Mesenchymal stem cell (in vitro differentiated cells and primary cell): ENCODE results near the gene ITPKA.
A peak's percentile ranks its signal among the peaks of the same experiment; 100 is the strongest.

ENCODE experiments used
- DNase-seq: peaks from one replicate; pipeline ENCODE4 v3.0.0-alpha.2; 2013
- H2AFZ ChIP-seq: one replicate; pipeline ENCODE4 v1.6.1; 2013; ENCODE audit warnings: low read depth, mild to moderate bottlenecking, control low read depth, inconsistent platforms, low read length, moderate library complexity
- H2AK5ac ChIP-seq: 2 replicates; pipeline ENCODE4 v1.6.1; 2013; ENCODE audit warnings: low read length, moderate library complexity, mild to moderate bottlenecking, inconsistent platforms; ENCODE audit not compliant: severe bottlenecking
- H2BK120ac ChIP-seq: one replicate; pipeline ENCODE4 v1.6.1; 2013; ENCODE audit warnings: low read depth, mild to moderate bottlenecking, inconsistent platforms, low read length, moderate library complexity
- H2BK12ac ChIP-seq, 2 experiments: one replicate each; pipeline ENCODE4 v1.6.1; 2013; ENCODE audit warnings: inconsistent platforms in 2 of 2, low read length in 2 of 2, mild to moderate bottlenecking in 2 of 2, moderate library complexity in 2 of 2, control low read depth in 1 of 2
- H2BK15ac ChIP-seq: one replicate; pipeline ENCODE4 v1.6.1; 2013; ENCODE audit warnings: mild to moderate bottlenecking, low read depth, inconsistent platforms; ENCODE audit not compliant: poor library complexity, severe bottlenecking
- H2BK5ac ChIP-seq: 2 replicates; pipeline ENCODE4 v1.6.1; 2013; ENCODE audit warnings: low read depth, mild to moderate bottlenecking, low read length, control low read depth, inconsistent platforms; ENCODE audit not compliant: poor library complexity, severe bottlenecking
- H3K14ac ChIP-seq, 2 experiments: one replicate each; pipeline ENCODE4 v1.6.1; 2013; ENCODE audit warnings: inconsistent platforms in 2 of 2, low read length in 2 of 2, control low read depth in 1 of 2, mild to moderate bottlenecking in 1 of 2, moderate library complexity in 1 of 2
- H3K18ac ChIP-seq, 2 experiments: one replicate each; pipeline ENCODE4 v1.6.1; 2013; ENCODE audit warnings: inconsistent platforms in 2 of 2, low read length in 2 of 2, control low read depth in 1 of 2, low read depth in 1 of 2, mild to moderate bottlenecking in 1 of 2
- H3K23ac ChIP-seq, 2 experiments: one replicate each; pipeline ENCODE4 v1.6.1; 2013; ENCODE audit warnings: inconsistent platforms in 2 of 2, low read length in 2 of 2, mild to moderate bottlenecking in 2 of 2, moderate library complexity in 2 of 2, control low read depth in 1 of 2
- H3K27ac ChIP-seq: 2 replicates; pipeline ENCODE4 v1.5.1; 2013; ENCODE audit warnings: mild to moderate bottlenecking, moderate library complexity, low read length, control low read depth, inconsistent platforms; ENCODE audit not compliant: poor library complexity, severe bottlenecking
- H3K27me3 ChIP-seq, 2 experiments: 2 replicates each; pipeline versions ENCODE4 v1.6.1 to v1.7.0; 2013; ENCODE audit warnings: low read length in 2 of 2, mild to moderate bottlenecking in 2 of 2, moderate library complexity in 2 of 2, control low read depth in 1 of 2, inconsistent platforms in 1 of 2; ENCODE audit not compliant: control insufficient read depth in 1 of 2, insufficient read depth in 1 of 2
- H3K36me3 ChIP-seq, 2 experiments: 2 replicates each; pipeline versions ENCODE4 v1.6.1 to v1.7.0; 2013; ENCODE audit warnings: low read length in 2 of 2, control low read depth in 1 of 2, inconsistent platforms in 1 of 2, low read depth in 1 of 2, mild to moderate bottlenecking in 1 of 2; ENCODE audit not compliant: insufficient read depth in 2 of 2, control insufficient read depth in 1 of 2
- H3K4ac ChIP-seq, 2 experiments: one replicate each; pipeline ENCODE4 v1.6.1; 2013; ENCODE audit warnings: inconsistent platforms in 2 of 2, low read length in 2 of 2, mild to moderate bottlenecking in 2 of 2, moderate library complexity in 2 of 2, control low read depth in 1 of 2, low read depth in 1 of 2
- H3K4me1 ChIP-seq: 2 replicates; pipeline ENCODE4 v1.6.1; 2013; ENCODE audit warnings: low read depth, low read length, control low read depth; ENCODE audit not compliant: control insufficient read depth, insufficient read depth
- H3K4me2 ChIP-seq: 2 replicates; pipeline ENCODE4 v1.6.1; 2013; ENCODE audit warnings: low read length, mild to moderate bottlenecking, inconsistent platforms; ENCODE audit not compliant: poor library complexity, severe bottlenecking
- H3K4me3 ChIP-seq, 2 experiments: 2 replicates each; pipeline versions ENCODE4 v1.5.1 to v1.7.0; 2013; ENCODE audit warnings: low read length in 2 of 2, mild to moderate bottlenecking in 2 of 2, control low read depth in 1 of 2, low read depth in 1 of 2; ENCODE audit not compliant: insufficient read depth in 1 of 2
- H3K79me1 ChIP-seq: replicated peaks from 2 replicates; pipeline ENCODE4 v1.6.1; 2013; ENCODE audit warnings: mild to moderate bottlenecking, control low read depth, low read length, inconsistent platforms; ENCODE audit not compliant: poor library complexity, severe bottlenecking
- H3K9ac ChIP-seq: 2 replicates; pipeline ENCODE4 v1.7.0; 2013; ENCODE audit warnings: mild to moderate bottlenecking, low read length, moderate library complexity
- H3K9me3 ChIP-seq: 2 replicates; pipeline ENCODE4 v1.7.0; 2013; ENCODE audit warnings: mild to moderate bottlenecking, low read length; ENCODE audit not compliant: control insufficient read depth
- H4K8ac ChIP-seq: one replicate; pipeline ENCODE4 v1.6.1; 2013; ENCODE audit warnings: inconsistent platforms, mild to moderate bottlenecking, low read length, moderate library complexity
- H4K91ac ChIP-seq: one replicate; pipeline ENCODE4 v1.6.1; 2013; ENCODE audit warnings: mild to moderate bottlenecking, low read length, inconsistent platforms
- whole genome bisulfite sequencing: methylation state at CpG from one replicate; pipeline ENCODE4 v1.1.7; 2013; ENCODE audit warnings: mixed read lengths; 5-methylcytosine and 5-hydroxymethylcytosine counted together

Gene ITPKA

DNA sequence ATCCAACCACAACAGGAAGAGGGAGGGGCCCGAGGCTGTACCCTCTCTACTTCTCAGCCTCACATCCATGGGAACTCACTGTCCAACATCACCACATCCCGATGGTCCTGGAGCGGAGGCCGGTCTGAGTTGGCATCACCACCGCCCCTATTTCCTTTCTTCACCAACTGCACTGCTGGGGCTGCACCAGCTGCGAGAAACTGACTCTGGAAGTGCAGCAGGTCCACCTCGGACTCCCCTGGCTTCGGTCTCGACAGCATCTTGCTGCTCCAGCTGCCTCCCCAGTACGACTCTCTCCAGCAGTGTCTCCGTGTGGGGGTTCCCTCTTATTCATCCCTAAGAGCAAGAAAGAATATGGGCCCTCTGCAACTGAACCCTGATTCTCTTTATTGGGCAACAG lies 43.2 kb downstream of the ITPKA start:
- no peak overlapping the region for H4K91ac ChIP-seq
- no peaks in the 10 kb centered on the region for H3K9me3 ChIP-seq
- no peak overlapping the region for H3K27ac ChIP-seq
- H3K36me3 ChIP-seq = peaks cover 34 to 51% of the 10 kb centered on the region in 2 experiments
- no peak overlapping the region for H3K4me3 ChIP-seq
- WGBS = 94% methylated on average over 11 of the region's 11 CpGs
- peaks cover 8% of the 10 kb centered on the region for H3K79me1 ChIP-seq
- H2AK5ac ChIP-seq = no peak overlapping the region
- no peak overlapping the region for H3K9ac ChIP-seq
- no peak overlapping the region for H2BK5ac ChIP-seq
- no peak for DNase-seq
- H3K4me1 ChIP-seq = no peaks in the 10 kb centered on the region
- no peak overlapping the region for H3K18ac ChIP-seq
- no peak overlapping the region for H2BK120ac ChIP-seq
- H3K4me2 ChIP-seq = no peak overlapping the region
- no peak overlapping the region for H4K8ac ChIP-seq
- no peak overlapping the region for H2AFZ ChIP-seq
- no peak overlapping the region for H3K14ac ChIP-seq
- no peak overlapping the region for H3K4ac ChIP-seq
- H2BK15ac ChIP-seq = no peak overlapping the region
- no peak overlapping the region for H2BK12ac ChIP-seq
- H3K23ac ChIP-seq = no peak overlapping the region
- H3K27me3 ChIP-seq = no peaks in the 10 kb centered on the region

DNA sequence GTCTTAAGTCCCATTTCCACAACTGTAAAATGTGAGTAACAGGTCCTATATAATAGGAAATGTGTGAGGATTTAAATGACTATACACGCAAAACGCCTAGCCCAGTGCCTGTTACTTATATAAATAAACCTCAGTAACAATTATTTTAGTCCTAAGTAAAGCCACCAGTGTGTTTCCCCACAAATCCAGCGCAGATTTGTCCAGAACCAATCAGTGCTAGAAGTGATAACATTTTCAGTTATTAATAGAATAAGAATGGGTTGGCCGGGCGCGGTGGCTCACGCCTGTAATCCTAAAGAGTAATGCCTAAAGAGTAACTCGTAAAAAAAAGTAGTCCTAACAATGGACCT lies 49.8 kb downstream of the ITPKA start:
- peak overlapping the region; percentile 52 to 96 for H3K18ac ChIP-seq
- H2BK5ac ChIP-seq = no peak overlapping the region
- peaks cover 0 to 2% of the 10 kb centered on the region in 2 experiments for H3K36me3 ChIP-seq
- H3K4ac ChIP-seq = peak overlapping the region in 1 of 2 experiments; percentile 54
- H2AK5ac ChIP-seq = no peak overlapping the region
- no peak for DNase-seq
- H3K27ac ChIP-seq = no peak overlapping the region
- H2BK120ac ChIP-seq = no peak overlapping the region
- peaks cover 12% of the 10 kb centered on the region for H3K79me1 ChIP-seq
- WGBS = 3% methylated on average over 5 of the region's 8 CpGs
- H2AFZ ChIP-seq = no peak overlapping the region
- H3K4me3 ChIP-seq = peak overlapping the region; percentile 78 to 94
- no peak overlapping the region for H2BK12ac ChIP-seq
- no peak overlapping the region for H4K91ac ChIP-seq
- peak overlapping the region; percentile 48 for H3K4me2 ChIP-seq
- no peak overlapping the region for H4K8ac ChIP-seq
- H3K23ac ChIP-seq = no peak overlapping the region
- H3K27me3 ChIP-seq = no peaks in the 10 kb centered on the region
- peaks cover 2% of the 10 kb centered on the region for H3K4me1 ChIP-seq
- peak overlapping the region; percentile 96 for H3K9ac ChIP-seq
- no peak overlapping the region for H3K14ac ChIP-seq
- no peak overlapping the region for H2BK15ac ChIP-seq
- no peaks in the 10 kb centered on the region for H3K9me3 ChIP-seq

DNA sequence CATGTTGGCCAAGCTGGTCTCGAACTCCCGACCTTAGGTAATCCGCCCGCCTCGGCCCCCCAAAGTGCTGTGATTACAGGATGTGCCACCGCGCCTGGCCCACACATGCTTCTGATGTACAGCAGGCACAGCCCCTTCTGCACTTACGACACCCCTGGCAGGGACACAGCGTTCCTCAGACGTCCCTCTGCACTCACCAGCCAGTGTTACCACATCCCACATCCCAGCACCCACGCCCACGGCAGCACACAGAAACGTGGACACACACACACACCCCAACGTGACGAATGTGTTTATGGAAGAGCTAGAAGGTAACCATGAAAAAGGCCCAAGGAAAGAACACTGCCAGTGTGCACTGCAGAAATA lies 51.0 kb downstream of the ITPKA start:
- Histone ChIP-seq H3K4me1 (peaks cover 2% of the 10 kb centered on the region), H3K36me3 (peaks cover 0 to 2% of the 10 kb centered on the region in 2 experiments), H4K91ac (no peak overlapping the region), H2AK5ac (no peak overlapping the region), H3K14ac (no peak overlapping the region), H3K4me3 (peak overlapping the region in 1 of 2 experiments; percentile 94), H3K4me2 (no peak overlapping the region), H2AFZ (no peak overlapping the region), H2BK12ac (no peak overlapping the region), H3K4ac (peak overlapping the region in 1 of 2 experiments; percentile 16), H2BK15ac (no peak overlapping the region), H3K18ac (peak overlapping the region in 1 of 2 experiments; percentile 15), H3K27me3 (no peaks in the 10 kb centered on the region), H3K9me3 (no peaks in the 10 kb centered on the region), H3K23ac (no peak overlapping the region), H2BK120ac (no peak overlapping the region), H3K27ac (no peak overlapping the region), H2BK5ac (no peak overlapping the region), H4K8ac (peak overlapping the region; percentile 4), H3K79me1 (peaks cover 12% of the 10 kb centered on the region), H3K9ac (peak overlapping the region; percentile 96)
- 91% methylated on average over 12 of the region's 15 CpGs for WGBS
- DNase-seq = no peak

DNA sequence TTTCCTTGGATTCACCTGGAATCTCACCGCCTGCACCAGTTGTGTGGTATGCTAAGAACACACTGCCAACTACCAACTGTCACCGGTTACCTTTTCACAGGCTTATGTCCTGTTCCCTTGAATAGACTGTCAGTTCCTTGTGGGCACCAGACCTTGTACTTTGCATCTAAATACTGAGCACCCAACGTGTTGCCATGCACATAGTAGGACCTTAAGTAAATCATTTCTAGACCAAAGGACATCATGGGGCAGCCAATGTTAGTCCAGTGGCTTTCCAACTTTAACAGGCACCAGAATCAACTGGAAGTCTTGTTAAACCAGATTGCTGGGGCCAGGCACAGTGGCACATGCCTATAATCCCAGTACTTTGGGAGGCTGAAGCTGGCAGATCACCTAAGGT lies 51.5 kb downstream of the ITPKA start:
- Histone ChIP-seq H3K23ac (no peak overlapping the region), H3K9me3 (no peaks in the 10 kb centered on the region), H4K8ac (peak overlapping the region; percentile 33), H3K27ac (no peak overlapping the region), H3K14ac (no peak overlapping the region), H2AFZ (no peak overlapping the region), H3K27me3 (no peaks in the 10 kb centered on the region), H4K91ac (no peak overlapping the region), H2BK120ac (no peak overlapping the region), H3K18ac (no peak overlapping the region), H2AK5ac (no peak overlapping the region), H3K4ac (no peak overlapping the region), H2BK15ac (no peak overlapping the region), H2BK12ac (no peak overlapping the region), H3K4me3 (no peak overlapping the region), H3K9ac (no peak overlapping the region), H3K4me2 (no peak overlapping the region), H3K36me3 (peaks cover 0 to 2% of the 10 kb centered on the region in 2 experiments), H3K4me1 (peaks cover 2% of the 10 kb centered on the region), H3K79me1 (peaks cover 12% of the 10 kb centered on the region), H2BK5ac (no peak overlapping the region)
- 96% methylated on average over 3 of the region's 3 CpGs for WGBS
- no peak for DNase-seq
